Measurements from ENCODE around the gene ZNF350. TPM values are rescaled to one million over a fixed set of nuclear protein-coding genes. Genes with fewer than 3 reads are reported as not detected.

Gene ZNF350
- total and polyA plus RNA-seq, 2 of the 13 experiments (the other 11 are each of a cell fraction or from before 2014, with no cell fraction given) = 3.7 to 6.9 TPM

DNA sequence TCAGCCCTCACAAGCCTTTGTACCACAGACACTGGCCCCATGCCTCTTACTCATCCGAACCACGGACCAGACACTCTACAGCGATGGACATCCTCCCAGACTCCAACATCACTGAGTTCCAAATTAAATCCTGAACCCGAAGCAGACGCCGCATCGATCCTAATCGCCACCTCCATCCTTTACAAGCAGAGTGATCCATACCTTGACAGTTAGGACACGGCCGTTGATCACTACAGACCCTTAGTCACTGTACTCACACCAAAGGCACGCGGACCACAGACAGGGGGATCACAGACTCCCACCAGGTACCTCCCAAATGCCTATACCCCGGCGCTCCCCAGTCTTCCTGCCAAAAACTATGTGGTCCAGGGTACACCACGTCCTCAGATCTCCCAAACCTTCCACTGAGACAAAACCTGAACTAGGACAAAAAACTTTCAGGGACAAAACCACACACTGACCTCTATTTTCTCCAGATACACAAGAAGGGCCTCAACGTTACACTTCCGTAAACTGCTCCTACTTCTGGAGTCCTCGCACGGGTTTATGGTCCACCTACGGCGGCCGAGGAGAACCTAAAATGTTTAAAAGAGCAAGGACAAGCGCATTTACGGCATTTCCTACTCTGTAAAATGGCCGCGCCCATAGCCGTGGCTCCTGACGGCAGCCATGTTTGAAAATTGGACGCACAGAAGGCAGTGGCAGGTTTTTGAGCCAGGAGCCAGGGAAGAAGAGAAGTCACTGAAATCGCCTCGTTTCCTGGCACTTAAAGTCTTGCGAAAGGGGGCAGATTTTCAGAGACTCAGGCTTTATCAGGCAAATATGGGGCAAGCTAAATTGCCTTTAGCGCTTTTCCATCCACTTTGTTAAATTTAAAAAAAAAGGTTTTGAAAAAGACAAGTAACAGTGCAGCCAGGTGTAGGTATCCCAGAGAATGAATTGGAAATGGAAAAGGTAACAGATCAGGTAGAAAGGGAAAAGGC lies at the start of gene ZNF350 (continued):
- no peak for TF ChIP-seq RBAK (CRISPR knock-in tag; IDR thresholded peaks at IDR 0.05)
- no peak for TF ChIP-seq NFE2 (CRISPR knock-in tag; IDR thresholded peaks at IDR 0.05)
- TF ChIP-seq ZNF33B (CRISPR knock-in tag; IDR thresholded peaks at IDR 0.05) = no peak
- TF ChIP-seq AHR (CRISPR knock-in tag; IDR thresholded peaks at IDR 0.05) = 0 out of 2 replicates have a peak, but pooled peaks have one; percentile 66
- no peak for TF ChIP-seq CBX2 (IDR thresholded peaks at IDR 0.05; ENCODE audit: low read depth, low read length)
- TF ChIP-seq CBX2 (CRISPR knock-in tag; IDR thresholded peaks at IDR 0.05; ENCODE audit: low read depth) = no peak
- no peak for TF ChIP-seq SMC3 (IDR thresholded peaks at IDR 0.05; ENCODE audit: low read length)
- no peak for TF ChIP-seq ZFP82 (CRISPR knock-in tag; IDR thresholded peaks at IDR 0.05; ENCODE audit: borderline replicate concordance)
- peak; percentile 94 for TF ChIP-seq PHF20 (CRISPR knock-in tag; IDR thresholded peaks at IDR 0.05)
- no peak for TF ChIP-seq U2AF1 (optimal IDR thresholded peaks at IDR 0.05; ENCODE audit: low read depth, low read length)
- TF ChIP-seq THAP11 (CRISPR knock-in tag; IDR thresholded peaks at IDR 0.05) = peak; percentile 95
- no peak for TF ChIP-seq SNAI1 (CRISPR knock-in tag; IDR thresholded peaks at IDR 0.05; ENCODE audit: borderline replicate concordance)
- TF ChIP-seq HBP1 (CRISPR knock-in tag; IDR thresholded peaks at IDR 0.05; ENCODE audit: low read depth) = no peak; the same call in 1 of the 2 replicates
- TF ChIP-seq ZNF580 (CRISPR knock-in tag; IDR thresholded peaks at IDR 0.05; ENCODE audit: borderline replicate concordance, low read depth) = 0 out of 2 replicates have a peak, but pooled peaks have one; percentile 61
- peak; percentile 34; the same call in 1 of the 2 replicates for TF ChIP-seq RAD21 (CRISPR knock-in tag; IDR thresholded peaks at IDR 0.05)
- TF ChIP-seq ZNF670 (CRISPR knock-in tag; IDR thresholded peaks at IDR 0.05; ENCODE audit: borderline replicate concordance) = no peak; the same call in 1 of the 2 replicates
- no peak for TF ChIP-seq TBX2 (CRISPR knock-in tag; IDR thresholded peaks at IDR 0.05; ENCODE audit: borderline replicate concordance)
- peak; percentile 80; the same call in 1 of the 2 replicates for TF ChIP-seq NR2C2 (CRISPR knock-in tag; IDR thresholded peaks at IDR 0.05; ENCODE audit: borderline replicate concordance)
- TF ChIP-seq ZNF543 (CRISPR knock-in tag; IDR thresholded peaks at IDR 0.05) = no peak
- TF ChIP-seq, protein P1, sequence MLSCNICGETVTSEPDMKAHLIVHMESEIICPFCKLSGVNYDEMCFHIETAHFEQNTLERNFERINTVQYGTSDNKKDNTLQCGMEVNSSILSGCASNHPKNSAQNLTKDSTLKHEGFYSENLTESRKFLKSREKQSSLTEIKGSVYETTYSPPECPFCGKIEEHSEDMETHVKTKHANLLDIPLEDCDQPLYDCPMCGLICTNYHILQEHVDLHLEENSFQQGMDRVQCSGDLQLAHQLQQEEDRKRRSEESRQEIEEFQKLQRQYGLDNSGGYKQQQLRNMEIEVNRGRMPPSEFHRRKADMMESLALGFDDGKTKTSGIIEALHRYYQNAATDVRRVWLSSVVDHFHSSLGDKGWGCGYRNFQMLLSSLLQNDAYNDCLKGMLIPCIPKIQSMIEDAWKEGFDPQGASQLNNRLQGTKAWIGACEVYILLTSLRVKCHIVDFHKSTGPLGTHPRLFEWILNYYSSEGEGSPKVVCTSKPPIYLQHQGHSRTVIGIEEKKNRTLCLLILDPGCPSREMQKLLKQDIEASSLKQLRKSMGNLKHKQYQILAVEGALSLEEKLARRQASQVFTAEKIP (CRISPR knock-in tag; IDR thresholded peaks at IDR 0.05; ENCODE audit: borderline replicate concordance) = no peak
- TF ChIP-seq SNAPC4 (CRISPR knock-in tag; IDR thresholded peaks at IDR 0.05) = 0 out of 2 replicates have a peak, but pooled peaks have one; percentile 34

Measured in HepG2 (cell line).